Keratinocyte (primary cell): ENCODE measurements around the gene RSAD1. TPM values are rescaled to one million over a fixed set of nuclear protein-coding genes. Genes with fewer than 3 reads are reported as not detected.

Experiments used
- DNase-seq: peaks from one replicate; pipeline ENCODE4 v3.0.0-alpha.2; 2011; ENCODE audit warnings: low read depth, missing footprints, low spot score
- FAIRE-seq: peaks from 2 replicates; lab custom pipeline; 2011; peaks lifted over from hg19 to GRCh38; lab: Jason Lieb, UNC
- H2AFZ ChIP-seq: 2 replicates; pipeline ENCODE4 v1.6.0; 2012; ENCODE audit warnings: low read length, control low read depth, inconsistent platforms; ENCODE audit not compliant: control insufficient read depth
- H3K27ac ChIP-seq: 2 replicates; pipeline ENCODE4 v1.5.1; 2011; ENCODE audit warnings: low read length; ENCODE audit not compliant: control insufficient read depth, insufficient read depth
- H3K27me3 ChIP-seq: 3 replicates; pipeline ENCODE4 v1.6.0; 2011; ENCODE audit warnings: low read length; ENCODE audit not compliant: control insufficient read depth, insufficient read depth; ENCODE audit errors: extremely low read depth
- H3K36me3 ChIP-seq, 2 experiments: 2 replicates in 1 of 2; 3 replicates in 1 of 2; pipeline ENCODE4 v1.5.1; 2011; ENCODE audit warnings: low read length in 2 of 2, mild to moderate bottlenecking in 1 of 2; ENCODE audit not compliant: control insufficient read depth in 2 of 2, insufficient read depth in 2 of 2; ENCODE audit errors: extremely low read depth in 1 of 2
- H3K4me1 ChIP-seq: 3 replicates; pipeline ENCODE4 v1.5.1; 2011; ENCODE audit warnings: low read length; ENCODE audit not compliant: control insufficient read depth, insufficient read depth; ENCODE audit errors: extremely low read depth
- H3K4me2 ChIP-seq: 3 replicates; pipeline ENCODE4 v1.6.0; 2011; ENCODE audit warnings: low read depth, low read length; ENCODE audit not compliant: control insufficient read depth, insufficient read depth; ENCODE audit errors: extremely low read depth
- H3K4me3 ChIP-seq, 3 experiments: fragments of 200-600 bp in 1 of 3; sonication (generic) in 1 of 3; 2 replicates in 2 of 3; 3 replicates in 1 of 3; pipeline ENCODE4 v1.5.1; 2011 to 2016; ENCODE audit warnings: low read length in 3 of 3, mild to moderate bottlenecking in 3 of 3, control low read depth in 2 of 3, inconsistent platforms in 1 of 3, low read depth in 1 of 3, mixed read lengths in 1 of 3, mixed run types in 1 of 3, moderate library complexity in 1 of 3; ENCODE audit not compliant: control insufficient read depth in 2 of 3, insufficient read depth in 2 of 3; ENCODE audit errors: extremely low read depth in 1 of 3
- H3K79me2 ChIP-seq: 2 replicates; pipeline ENCODE4 v1.6.0; 2012; ENCODE audit warnings: low read length; ENCODE audit not compliant: control insufficient read depth, insufficient read depth
- H3K9ac ChIP-seq: 3 replicates; pipeline ENCODE4 v1.6.0; 2011; ENCODE audit warnings: low read length; ENCODE audit not compliant: control insufficient read depth, insufficient read depth; ENCODE audit errors: extremely low read depth
- H3K9me1 ChIP-seq: 3 replicates; pipeline ENCODE4 v1.6.0; 2011; ENCODE audit warnings: low read length; ENCODE audit not compliant: control insufficient read depth, insufficient read depth; ENCODE audit errors: extremely low read depth
- H3K9me3 ChIP-seq: 2 replicates; pipeline ENCODE4 v1.5.1; 2012; ENCODE audit warnings: low read depth, low read length; ENCODE audit not compliant: control insufficient read depth
- H4K20me1 ChIP-seq: 3 replicates; pipeline ENCODE4 v1.6.0; 2011; ENCODE audit warnings: low read length; ENCODE audit not compliant: control insufficient read depth, insufficient read depth; ENCODE audit errors: extremely low read depth
- EZH2 ChIP-seq: IDR thresholded peaks from one replicate; pipeline ENCODE4 v1.6.1; 2012; ENCODE audit warnings: inconsistent platforms, mild to moderate bottlenecking, low read length, moderate library complexity
- dilution Hi-C: fragments of 300-500 bp; cut with MboI; formaldehyde crosslinking; loops from one replicate; pipeline ENCODE4 v1.7.0; 2020; ENCODE audit warnings: low sequenced_read_pairs; ENCODE audit not compliant: extremely low pct_ligation_motif_present
- polyA plus RNA-seq, 5 experiments: library from polyadenylated mRNA; depleted of rRNA in 3 of 5; stranded (reverse) in 3 of 5; stranded (forward) in 1 of 5; unstranded in 1 of 5; fragments of >200 nt; gene quantifications; 1 replicate in 1 of 5; 2 replicates in 3 of 5; 3 replicates in 1 of 5; pipeline versions ENCODE4 v1.2.1 to v1.2.3, GENCODE V29; 2011 to 2012; ENCODE audit warnings: missing spikeins in 2 of 5, low read depth in 1 of 5, low replicate concordance in 1 of 5
- TF ChIP-seq, protein P1 (sequence below), 3 experiments: IDR thresholded peaks in 1 of 3; conservative IDR thresholded peaks in 1 of 3; optimal IDR thresholded peaks in 1 of 3; 2 replicates in 2 of 3; 3 replicates in 1 of 3; pipeline versions ENCODE3 to v1.5.1; 2011; ENCODE audit warnings: low read length in 3 of 3, mild to moderate bottlenecking in 3 of 3, moderate library complexity in 2 of 3, control low read depth in 1 of 3, inconsistent platforms in 1 of 3; ENCODE audit not compliant: insufficient read depth in 2 of 3; ENCODE audit errors: extremely low read depth in 1 of 3

The RSAD1 gene
- polyA plus RNA-seq, 1 donor (not counting 4 experiments of a cell fraction or from before 2014, with no cell fraction given), result 28.2 TPM

GRCh38 chr17:50495918-50496317 is 17.3 kb downstream of the RSAD1 start:
- H2AFZ ChIP-seq, result no peak overlapping the region
- H4K20me1 ChIP-seq, result no peaks in the 10 kb centered on the region
- no peaks in the 10 kb centered on the region for H3K36me3 ChIP-seq
- H3K9me3 ChIP-seq, result no peaks in the 10 kb centered on the region
- DNase-seq (no peak), FAIRE-seq (no peak)
- H3K27ac ChIP-seq, result no peak overlapping the region
- no peaks in the 10 kb centered on the region for H3K9me1 ChIP-seq
- no peaks in the 10 kb centered on the region for H3K79me2 ChIP-seq
- TF ChIP-seq, protein P1, sequence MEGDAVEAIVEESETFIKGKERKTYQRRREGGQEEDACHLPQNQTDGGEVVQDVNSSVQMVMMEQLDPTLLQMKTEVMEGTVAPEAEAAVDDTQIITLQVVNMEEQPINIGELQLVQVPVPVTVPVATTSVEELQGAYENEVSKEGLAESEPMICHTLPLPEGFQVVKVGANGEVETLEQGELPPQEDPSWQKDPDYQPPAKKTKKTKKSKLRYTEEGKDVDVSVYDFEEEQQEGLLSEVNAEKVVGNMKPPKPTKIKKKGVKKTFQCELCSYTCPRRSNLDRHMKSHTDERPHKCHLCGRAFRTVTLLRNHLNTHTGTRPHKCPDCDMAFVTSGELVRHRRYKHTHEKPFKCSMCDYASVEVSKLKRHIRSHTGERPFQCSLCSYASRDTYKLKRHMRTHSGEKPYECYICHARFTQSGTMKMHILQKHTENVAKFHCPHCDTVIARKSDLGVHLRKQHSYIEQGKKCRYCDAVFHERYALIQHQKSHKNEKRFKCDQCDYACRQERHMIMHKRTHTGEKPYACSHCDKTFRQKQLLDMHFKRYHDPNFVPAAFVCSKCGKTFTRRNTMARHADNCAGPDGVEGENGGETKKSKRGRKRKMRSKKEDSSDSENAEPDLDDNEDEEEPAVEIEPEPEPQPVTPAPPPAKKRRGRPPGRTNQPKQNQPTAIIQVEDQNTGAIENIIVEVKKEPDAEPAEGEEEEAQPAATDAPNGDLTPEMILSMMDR (optimal IDR thresholded peaks at IDR 0.05 in 1 of 3, IDR thresholded peaks at IDR 0.05 in 1 of 3, conservative IDR thresholded peaks at IDR 0.05 in 1 of 3; ENCODE audit: extremely low read depth in 1 of 3, insufficient read depth in 2 of 3, low read length in 3 of 3), result no peak
- no peak for TF ChIP-seq EZH2
- H3K4me3 ChIP-seq, result no peak overlapping the region
- H3K4me2 ChIP-seq, result no peak overlapping the region
- H3K27me3 ChIP-seq, result no peaks in the 10 kb centered on the region
- H3K4me1 ChIP-seq, result peaks cover 10% of the 10 kb centered on the region
- no peak overlapping the region for H3K9ac ChIP-seq
- dilution Hi-C loops, result no loop called here

GRCh38 chr17:50498021-50498874 is 19.6 kb downstream of the RSAD1 start:
- no peaks in the 10 kb centered on the region for H3K36me3 ChIP-seq
- no peaks in the 10 kb centered on the region for H3K27me3 ChIP-seq
- H3K9me3 ChIP-seq, result no peaks in the 10 kb centered on the region
- dilution Hi-C loops, result no loop called here
- peak overlapping the region; percentile 46 for H3K4me2 ChIP-seq
- no peaks in the 10 kb centered on the region for H3K79me2 ChIP-seq
- TF ChIP-seq, protein P1 (optimal IDR thresholded peaks at IDR 0.05 in 1 of 3, IDR thresholded peaks at IDR 0.05 in 1 of 3, conservative IDR thresholded peaks at IDR 0.05 in 1 of 3; ENCODE audit: extremely low read depth in 1 of 3, insufficient read depth in 2 of 3, low read length in 3 of 3), result no peak
- TF ChIP-seq EZH2, result no peak
- H4K20me1 ChIP-seq, result no peaks in the 10 kb centered on the region
- peak; percentile 79 for DNase-seq
- FAIRE-seq, result peak; percentile 71
- H3K4me1 ChIP-seq, result peaks cover 10% of the 10 kb centered on the region
- H3K27ac ChIP-seq, result peak overlapping the region; percentile 42
- H2AFZ ChIP-seq, result peak overlapping the region; percentile 54
- no peaks in the 10 kb centered on the region for H3K9me1 ChIP-seq
- peak overlapping the region; percentile 8 for H3K9ac ChIP-seq
- H3K4me3 ChIP-seq, result no peak overlapping the region
